HCT116 (cell line): ENCODE data around the gene TNFAIP8L3. TPM values are rescaled to one million over a fixed set of nuclear protein-coding genes. Genes with fewer than 3 reads are reported as not detected.

ENCODE experiments used
- ATAC-seq: fragments of 200-7000 bp; cut with Tn5 transposase; 2 replicates; pipeline ENCODE4 v1.9.1; 2020; ENCODE audit warnings: mild to moderate bottlenecking, moderate library complexity
- BruUV-seq: library from RNA; stranded (reverse); fragments of 400-500 nt; replicated peaks from 2 replicates; lab custom pipeline; 2021; lab: Mats Ljungman, UMichigan
- CTCF ChIA-PET: fragments of 300-600 bp; sonication (Branson Sonifier 250); formaldehyde crosslinking; loops from one replicate; lab custom pipeline; 2021; ENCODE audit warnings: antibody characterized with exemption; lab: Charles Lee
- POLR2A ChIA-PET: fragments of 300-600, 350-600 bp; sonication (Branson Sonifier 250); formaldehyde crosslinking; loops from one replicate; lab custom pipeline; 2021; ENCODE audit warnings: antibody characterized with exemption; lab: Charles Lee
- RAD21 ChIA-PET, 2 experiments: fragments of 300-600 bp; sonication (Branson Sonifier 250); formaldehyde crosslinking; loops; one replicate each; lab custom pipeline; 2023; ENCODE audit warnings: low total read pairs in 2 of 2; ENCODE audit not compliant: uncharacterized antibody in 2 of 2, unreplicated experiment in 2 of 2, low non-redundant PET in 1 of 2; lab: Charles Lee
- DNase-seq: peaks from one replicate; pipeline ENCODE4 v3.0.0-alpha.2; 2010; ENCODE audit warnings: low read depth, low spot score
- H2AFZ ChIP-seq: fragments of 200-600 bp; shearing (Covaris generic), sonication (generic); 2 replicates; pipeline ENCODE4 v1.6.1; 2017; ENCODE audit warnings: low read depth, mixed run types, mixed read lengths, antibody characterized with exemption, low read length; ENCODE audit not compliant: poor library complexity, severe bottlenecking
- H3K27ac ChIP-seq: 2 replicates; pipeline ENCODE4 v1.5.1; 2012; ENCODE audit warnings: low read depth, low read length
- H3K27me3 ChIP-seq: fragments of 200-600 bp; sonication (generic); 2 replicates; pipeline ENCODE4 v1.6.1; 2016; ENCODE audit warnings: mixed run types, low read length, mixed read lengths; ENCODE audit not compliant: insufficient read depth
- H3K36me3 ChIP-seq, 2 experiments: fragments of 200-500 bp in 1 of 2; fragments of 200-600 bp in 1 of 2; sonication (Bioruptor generic) in 1 of 2; sonication (generic) in 1 of 2; 2 replicates each; pipeline versions ENCODE4 v1.5.1 to v1.6.1; 2014 to 2016; ENCODE audit warnings: low read length in 2 of 2, inconsistent platforms in 1 of 2, mixed read lengths in 1 of 2, mixed run types in 1 of 2; ENCODE audit not compliant: insufficient read depth in 2 of 2, control insufficient read depth in 1 of 2
- H3K4me1 ChIP-seq, 2 experiments: fragments of 200-600 bp in 1 of 2; sonication (generic) in 1 of 2; 2 replicates each; pipeline versions ENCODE4 v1.5.1 to v1.6.1; 2012 to 2017; ENCODE audit warnings: low read length in 2 of 2, inconsistent platforms in 1 of 2, mild to moderate bottlenecking in 1 of 2, mixed read lengths in 1 of 2, mixed run types in 1 of 2, moderate library complexity in 1 of 2; ENCODE audit not compliant: insufficient read depth in 2 of 2, control insufficient read depth in 1 of 2
- H3K4me2 ChIP-seq: fragments of 200-600 bp; sonication (generic); 2 replicates; pipeline ENCODE4 v1.6.1; 2017; ENCODE audit warnings: mixed run types, low read length, mixed read lengths
- H3K4me3 ChIP-seq, 2 experiments: fragments of 200-600 bp in 1 of 2; sonication (generic) in 1 of 2; replicated peaks in 1 of 2; 2 replicates each; pipeline ENCODE4 v1.5.1; 2011 to 2016; ENCODE audit warnings: low read length in 2 of 2, control low read depth in 1 of 2, low read depth in 1 of 2, mild to moderate bottlenecking in 1 of 2, mixed read lengths in 1 of 2, mixed run types in 1 of 2
- H3K79me2 ChIP-seq: fragments of 200-600 bp; sonication (generic); 2 replicates; pipeline ENCODE4 v1.6.1; 2017; ENCODE audit warnings: mild to moderate bottlenecking, mixed run types, low read length, moderate library complexity, mixed read lengths; ENCODE audit not compliant: insufficient read depth
- H3K9ac ChIP-seq: fragments of 200-600 bp; sonication (generic); 2 replicates; pipeline ENCODE4 v1.6.1; 2016; ENCODE audit warnings: low read length, mixed read lengths
- H3K9me2 ChIP-seq: fragments of 200-600 bp; sonication (generic), shearing (Covaris generic); 2 replicates; pipeline ENCODE4 v1.6.1; 2017; ENCODE audit warnings: mixed run types, mild to moderate bottlenecking, moderate library complexity; ENCODE audit not compliant: insufficient read depth
- H3K9me3 ChIP-seq, 2 experiments: fragments of 200-500 bp in 1 of 2; fragments of 200-600 bp in 1 of 2; sonication (Bioruptor generic) in 1 of 2; sonication (generic) in 1 of 2; 2 replicates each; pipeline ENCODE4 v1.6.1; 2014 to 2017; ENCODE audit warnings: low read length in 2 of 2, mixed read lengths in 2 of 2, inconsistent platforms in 1 of 2, low read depth in 1 of 2, mild to moderate bottlenecking in 1 of 2, mixed run types in 1 of 2, moderate library complexity in 1 of 2; ENCODE audit not compliant: control insufficient read depth in 1 of 2, insufficient read depth in 1 of 2
- H4K20me1 ChIP-seq: fragments of 200-600 bp; sonication (generic), shearing (Covaris generic); 2 replicates; pipeline ENCODE4 v1.6.1; 2017; ENCODE audit warnings: mixed run types, mild to moderate bottlenecking, moderate library complexity; ENCODE audit not compliant: insufficient read depth
- ATF3 ChIP-seq: IDR thresholded peaks from 2 replicates; pipeline ENCODE4 v1.6.1; 2012
- CBX3 ChIP-seq: IDR thresholded peaks from 2 replicates; pipeline ENCODE4 v1.6.1; 2012; ENCODE audit warnings: low read depth
- CEBPB ChIP-seq: IDR thresholded peaks from 2 replicates; pipeline ENCODE4 v1.6.1; 2012; ENCODE audit warnings: low read depth
- EGR1 ChIP-seq: IDR thresholded peaks from 2 replicates; pipeline ENCODE4 v1.6.1; 2012; ENCODE audit warnings: low read depth
- ELF1 ChIP-seq: IDR thresholded peaks from 2 replicates; pipeline ENCODE4 v1.6.1; 2012; ENCODE audit warnings: low read depth, borderline replicate concordance
- EZH2 ChIP-seq: fragments of 200-600 bp; sonication (generic); IDR thresholded peaks from 2 replicates; pipeline ENCODE4 v1.6.1; 2017; ENCODE audit warnings: antibody characterized with exemption, mixed run types
- EZH2phosphoT487 ChIP-seq: fragments of 200-600 bp; IDR thresholded peaks from 2 replicates; pipeline ENCODE4 v1.6.1; 2018; ENCODE audit warnings: antibody characterized with exemption, borderline replicate concordance
- FOSL1 ChIP-seq: IDR thresholded peaks from 2 replicates; pipeline ENCODE4 v1.6.1; 2012; ENCODE audit warnings: low read depth
- JUND ChIP-seq: IDR thresholded peaks from 2 replicates; pipeline ENCODE4 v1.6.1; 2012
- POLR2A ChIP-seq: IDR thresholded peaks from 2 replicates; pipeline ENCODE4 v1.7.0; 2011; ENCODE audit warnings: borderline replicate concordance; ENCODE audit not compliant: insufficient read depth, insufficient read length; ENCODE audit errors: extremely low read depth
- POLR2AphosphoS5 ChIP-seq: IDR thresholded peaks from 2 replicates; pipeline ENCODE4 v1.6.1; 2011; ENCODE audit warnings: mild to moderate bottlenecking, low read depth, low read length, moderate library complexity
- RAD21 ChIP-seq: IDR thresholded peaks from 2 replicates; pipeline ENCODE4 v1.6.1; 2012; ENCODE audit warnings: low read depth, mild to moderate bottlenecking
- SIN3A ChIP-seq: IDR thresholded peaks from 2 replicates; pipeline ENCODE4 v1.6.1; 2012; ENCODE audit warnings: low read depth
- SRF ChIP-seq: IDR thresholded peaks from 2 replicates; pipeline ENCODE4 v1.6.1; 2012; ENCODE audit warnings: low read depth
- ZFX ChIP-seq: fragments of 450-650 bp; IDR thresholded peaks from 2 replicates; pipeline ENCODE4 v1.6.1; 2017
- intact Hi-C: fragments of 100-400 bp; cut with micrococcal nuclease; formaldehyde crosslinking; loops from 2 replicates; pipeline ENCODE4 v1.10.0; 2022
- total RNA-seq: library from RNA; stranded (reverse); gene quantifications from one replicate; pipeline ENCODE4 v1.2.1, GENCODE V29; 2021; ENCODE audit not compliant: unreplicated experiment

Gene TNFAIP8L3
- total RNA-seq, 1 experiment from 2014 or later, result 0.47 TPM

GRCh38 chr15:51093839-51094605 lies 684 bp downstream of the TNFAIP8L3 start:
- Histone ChIP-seq H3K9me2 (no peaks in the 10 kb centered on the region), H3K4me2 (peak overlapping the region; percentile 60), H3K4me1 (peaks cover 8 to 21% of the 10 kb centered on the region in 2 experiments), H3K36me3 (no peaks in the 10 kb centered on the region), H4K20me1 (no peaks in the 10 kb centered on the region), H3K9me3 (no peaks in the 10 kb centered on the region), H3K4me3 (peak overlapping the region; percentile 31 to 44), H3K27me3 (no peaks in the 10 kb centered on the region), H2AFZ (no peak overlapping the region), H3K27ac (no peak overlapping the region), H3K9ac (no peak overlapping the region), H3K79me2 (no peaks in the 10 kb centered on the region)
- no TSS peak for BruUV-seq
- DNase-seq (no peak), ATAC-seq (no peak; the same call in 1 of the 2 replicates)
- intact Hi-C loops, result no loop called here
- TF ChIP-seq EZH2phosphoT487 (no peak), POLR2A (no peak), EGR1 (no peak), RAD21 (no peak), ZFX (no peak), CBX3 (no peak), POLR2AphosphoS5 (no peak), FOSL1 (no peak), EZH2 (no peak), JUND (no peak), SRF (no peak), ATF3 (no peak), ELF1 (no peak), CEBPB (no peak), SIN3A (no peak)
- ChIA-PET RAD21 (no interaction called here), CTCF (no interaction called here), POLR2A (no interaction called here)
